ENCODE results near the gene SMIM23. TPM values are rescaled to one million over a fixed set of nuclear protein-coding genes. Genes with fewer than 3 reads are reported as not detected.

Gene SMIM23
- total and polyA plus RNA-seq, 2 of the 4 experiments (the other 2 are of a cell fraction), result not detected

- Histone ChIP-seq H2AK5ac (ENCODE audit: low read depth, low read length) (no peak overlapping the region), H3K4me2 (ENCODE audit: low read depth, low read length) (no peak overlapping the region), H3K14ac (replicated peaks; ENCODE audit: low read depth, low read length) (no peak overlapping the region), H3K9ac (ENCODE audit: low read depth, low read length) (no peak overlapping the region), H2BK5ac (ENCODE audit: low read depth, low read length, poor library complexity, severe bottlenecking) (no peak overlapping the region), H2BK20ac (ENCODE audit: low read depth, low read length) (no peak overlapping the region), H3K36me3 (ENCODE audit: control insufficient read depth, insufficient read depth, low read length) (no peaks in the 10 kb centered on the region), H3K56ac (ENCODE audit: extremely low read depth, insufficient read depth, low read length) (no peak overlapping the region), H4K8ac (ENCODE audit: low read depth in 2 of 2, low read length in 2 of 2) (no peak overlapping the region), H2AK9ac (replicated peaks; ENCODE audit: low read depth, low read length, poor library complexity) (no peak overlapping the region), H4K20me1 (ENCODE audit: insufficient read depth, low read length) (no peaks in the 10 kb centered on the region), H3K27ac (ENCODE audit: insufficient read depth, low read length) (no peak overlapping the region), H3K4me1 (ENCODE audit: control insufficient read depth, insufficient read depth, low read length) (no peaks in the 10 kb centered on the region), H3K4ac (ENCODE audit: low read depth, low read length) (no peak overlapping the region), H3K23ac (ENCODE audit: low read depth, low read length) (no peak overlapping the region), H3K18ac (ENCODE audit: low read depth, low read length) (no peak overlapping the region), H3K79me1 (ENCODE audit: low read depth in 1 of 2, low read length in 2 of 2) (no peaks in the 10 kb centered on the region), H3K9me1 (ENCODE audit: insufficient read depth, low read length) (no peaks in the 10 kb centered on the region), H4K5ac (ENCODE audit: low read depth, low read length) (no peak overlapping the region), H4K91ac (ENCODE audit: insufficient read depth, low read depth, low read length) (no peak overlapping the region), H2BK120ac (ENCODE audit: low read depth, low read length) (no peak overlapping the region), H2BK15ac (ENCODE audit: low read depth, low read length) (no peak overlapping the region), H3K4me3 (ENCODE audit: insufficient read depth, low read depth, low read length) (no peak overlapping the region), H3K27me3 (ENCODE audit: control insufficient read depth, insufficient read depth, low read length) (peaks cover 5% of the 10 kb centered on the region; the same call in 1 of the 2 replicates), H3K9me3 (ENCODE audit: control insufficient read depth, insufficient read depth, low read length) (peaks cover 4% of the 10 kb centered on the region), H2AFZ (replicated peaks; ENCODE audit: low read length, poor library complexity) (no peak overlapping the region)
- TF ChIP-seq MXI1 (IDR thresholded peaks at IDR 0.05; ENCODE audit: borderline replicate concordance, low read depth, low read length) (no peak), POLR2A (IDR thresholded peaks at IDR 0.05; ENCODE audit: low read depth, low read length) (no peak)
- intact Hi-C loops (cut with micrococcal nuclease), result no loop called here
- ATAC-seq (ENCODE audit: low read depth) (no peak), DNase-seq (no peak)
- CTCF ChIA-PET, result no interaction called here
- in situ Hi-C loops (cut with MboI; ENCODE audit: low sequenced_read_pairs), result no loop called here
- WGBS, 2 experiments (ENCODE audit: extremely low coverage in 2 of 2, insufficient read length in 1 of 2), result no CpG with 5 or more reads among the region's 1 CpG
- POLR2A ChIA-PET (ENCODE audit: unreplicated experiment), result no interaction called here
- dilution Hi-C loops (cut with HindIII; ENCODE audit: low sequenced_read_pairs, unreplicated experiment), result no loop called here
- BruUV-seq (replicated peaks), result no TSS peak
These were observed 45.1 kb downstream of the SMIM23 start for GRCh38 chr5:171830686-171831085.
